Muscle layer of colon (tissue), 2 donors: ENCODE measurements around the gene LIN7A.

ENCODE experiments used
- H3K27ac ChIP-seq: one replicate; pipeline ENCODE4 v1.7.0; 2013; ENCODE audit warnings: low read depth, mild to moderate bottlenecking, low read length, moderate library complexity
- H3K27me3 ChIP-seq, 2 donors: one replicate each; pipeline ENCODE4 v1.7.0; 2013; ENCODE audit warnings: low read length in 2 of 2, mild to moderate bottlenecking in 2 of 2; ENCODE audit not compliant: insufficient read depth in 2 of 2, control insufficient read depth in 1 of 2
- H3K36me3 ChIP-seq: one replicate; pipeline ENCODE4 v1.7.0; 2013; ENCODE audit warnings: mild to moderate bottlenecking, low read length; ENCODE audit not compliant: insufficient read depth
- H3K4me1 ChIP-seq: one replicate; pipeline ENCODE4 v1.7.0; 2013; ENCODE audit warnings: mild to moderate bottlenecking, low read length; ENCODE audit not compliant: insufficient read depth
- H3K4me3 ChIP-seq, 2 donors: one replicate each; pipeline ENCODE4 v1.7.0; 2013; ENCODE audit warnings: low read length in 2 of 2, low read depth in 1 of 2, mild to moderate bottlenecking in 1 of 2, moderate library complexity in 1 of 2
- H3K9ac ChIP-seq: one replicate; pipeline ENCODE4 v1.7.0; 2013; ENCODE audit warnings: low read length
- H3K9me3 ChIP-seq: one replicate; pipeline ENCODE4 v1.7.0; 2013; ENCODE audit warnings: mild to moderate bottlenecking, low read length
- donor health status: abdominal sarcoma.
- donor health status: Adenocarcinoma of cecum.

LIN7A gene

GRCh38 chr12:80829767-80830166 is 108.0 kb downstream of the LIN7A start:
- no peak overlapping the region for H3K4me3 ChIP-seq
- no peak overlapping the region for H3K9ac ChIP-seq
- no peaks in the 10 kb centered on the region for H3K9me3 ChIP-seq
- H3K36me3 ChIP-seq: no peaks in the 10 kb centered on the region
- no peaks in the 10 kb centered on the region for H3K27me3 ChIP-seq
- H3K27ac ChIP-seq: no peak overlapping the region
- H3K4me1 ChIP-seq: no peaks in the 10 kb centered on the region

- H3K36me3 ChIP-seq: no peaks in the 10 kb centered on the region
- no peak overlapping the region for H3K27ac ChIP-seq
- no peaks in the 10 kb centered on the region for H3K9me3 ChIP-seq
- no peak overlapping the region for H3K9ac ChIP-seq
- H3K4me3 ChIP-seq: no peak overlapping the region
- H3K4me1 ChIP-seq: no peaks in the 10 kb centered on the region
- no peaks in the 10 kb centered on the region for H3K27me3 ChIP-seq
Observed at GRCh38 chr12:80825506-80825905, 112.2 kb downstream of the LIN7A start.

- Histone ChIP-seq H3K36me3 (no peaks in the 10 kb centered on the region), H3K27ac (no peak overlapping the region), H3K27me3 (no peaks in the 10 kb centered on the region), H3K9me3 (no peaks in the 10 kb centered on the region), H3K4me1 (no peaks in the 10 kb centered on the region), H3K9ac (no peak overlapping the region), H3K4me3 (no peak overlapping the region)
Observed at GRCh38 chr12:80823393-80823792, 114.3 kb downstream of the LIN7A start.

- H3K9me3 ChIP-seq: no peaks in the 10 kb centered on the region
- no peak overlapping the region for H3K9ac ChIP-seq
- H3K27ac ChIP-seq: no peak overlapping the region
- no peaks in the 10 kb centered on the region for H3K4me1 ChIP-seq
- H3K27me3 ChIP-seq: no peaks in the 10 kb centered on the region
- no peak overlapping the region for H3K4me3 ChIP-seq
- no peaks in the 10 kb centered on the region for H3K36me3 ChIP-seq
Observed at GRCh38 chr12:80821513-80822000, 116.2 kb downstream of the LIN7A start.

GRCh38 chr12:80818878-80819277 is 118.9 kb downstream of the LIN7A start:
- Histone ChIP-seq H3K9ac (no peak overlapping the region), H3K27ac (no peak overlapping the region), H3K4me3 (no peak overlapping the region), H3K36me3 (no peaks in the 10 kb centered on the region), H3K9me3 (no peaks in the 10 kb centered on the region), H3K4me1 (no peaks in the 10 kb centered on the region), H3K27me3 (no peaks in the 10 kb centered on the region)

- no peaks in the 10 kb centered on the region for H3K36me3 ChIP-seq
- no peak overlapping the region for H3K27ac ChIP-seq
- no peak overlapping the region for H3K9ac ChIP-seq
- H3K27me3 ChIP-seq: no peaks in the 10 kb centered on the region
- no peak overlapping the region for H3K4me3 ChIP-seq
- H3K9me3 ChIP-seq: no peaks in the 10 kb centered on the region
- no peaks in the 10 kb centered on the region for H3K4me1 ChIP-seq
Observed at GRCh38 chr12:80815351-80815750, 122.4 kb downstream of the LIN7A start.

GRCh38 chr12:80814453-80814852 is 123.3 kb downstream of the LIN7A start:
- Histone ChIP-seq H3K9me3 (no peaks in the 10 kb centered on the region), H3K36me3 (no peaks in the 10 kb centered on the region)

GRCh38 chr12:80813820-80814219 is 123.9 kb downstream of the LIN7A start:
- H3K9ac ChIP-seq: no peak overlapping the region
- H3K36me3 ChIP-seq: no peaks in the 10 kb centered on the region
- no peaks in the 10 kb centered on the region for H3K4me1 ChIP-seq
- H3K4me3 ChIP-seq: no peak overlapping the region
- H3K9me3 ChIP-seq: no peaks in the 10 kb centered on the region
- no peaks in the 10 kb centered on the region for H3K27me3 ChIP-seq
- H3K27ac ChIP-seq: no peak overlapping the region

More at GRCh38 chr12:80814453-80814852, 123.3 kb downstream of the LIN7A start:
- no peak overlapping the region for H3K27ac ChIP-seq
- H3K4me1 ChIP-seq: no peaks in the 10 kb centered on the region
- no peaks in the 10 kb centered on the region for H3K27me3 ChIP-seq
- H3K4me3 ChIP-seq: no peak overlapping the region
- no peak overlapping the region for H3K9ac ChIP-seq

- Histone ChIP-seq H3K9ac (no peak overlapping the region), H3K36me3 (no peaks in the 10 kb centered on the region), H3K27ac (no peak overlapping the region), H3K4me1 (no peaks in the 10 kb centered on the region), H3K27me3 (no peaks in the 10 kb centered on the region), H3K9me3 (no peaks in the 10 kb centered on the region), H3K4me3 (no peak overlapping the region)
Observed at GRCh38 chr12:80811957-80812708, 125.6 kb downstream of the LIN7A start.

GRCh38 chr12:80810874-80811273 is 126.9 kb downstream of the LIN7A start:
- no peaks in the 10 kb centered on the region for H3K4me1 ChIP-seq
- no peaks in the 10 kb centered on the region for H3K36me3 ChIP-seq
- no peaks in the 10 kb centered on the region for H3K27me3 ChIP-seq
- no peak overlapping the region for H3K9ac ChIP-seq
- no peak overlapping the region for H3K4me3 ChIP-seq
- no peak overlapping the region for H3K27ac ChIP-seq
- no peaks in the 10 kb centered on the region for H3K9me3 ChIP-seq

GRCh38 chr12:80807640-80808288 is 130.0 kb downstream of the LIN7A start:
- Histone ChIP-seq H3K36me3 (no peaks in the 10 kb centered on the region), H3K27me3 (no peaks in the 10 kb centered on the region), H3K9ac (no peak overlapping the region), H3K9me3 (no peaks in the 10 kb centered on the region), H3K4me3 (no peak overlapping the region), H3K4me1 (no peaks in the 10 kb centered on the region), H3K27ac (no peak overlapping the region)

- H3K9ac ChIP-seq: no peak overlapping the region
- H3K4me1 ChIP-seq: no peaks in the 10 kb centered on the region
- no peak overlapping the region for H3K27ac ChIP-seq
- H3K9me3 ChIP-seq: no peaks in the 10 kb centered on the region
- no peaks in the 10 kb centered on the region for H3K36me3 ChIP-seq
- H3K27me3 ChIP-seq: no peaks in the 10 kb centered on the region
- H3K4me3 ChIP-seq: no peak overlapping the region
Observed at GRCh38 chr12:80805106-80805505, 132.6 kb downstream of the LIN7A start.
